GM12874 (cell line): Measurements from ENCODE around the gene CPT1C.

Experiments
- CTCF ChIP-seq: IDR thresholded peaks from 2 replicates; pipeline ENCODE4 v1.5.1; 2011; ENCODE audit warnings: low read depth, mild to moderate bottlenecking, control low read depth, low read length, moderate library complexity; ENCODE audit not compliant: insufficient read depth

Gene CPT1C

GRCh38 chr19:49656456-49657109, 34.3 kb upstream of the CPT1C start:
- no peak for TF ChIP-seq CTCF

- TF ChIP-seq CTCF: no peak
These were observed 33.3 kb upstream of the CPT1C start for GRCh38 chr19:49657493-49658138.

GRCh38 chr19:49658139-49658517, 32.8 kb upstream of the CPT1C start:
- TF ChIP-seq CTCF: no peak

GRCh38 chr19:49658566-49659442, 32.1 kb upstream of the CPT1C start:
- TF ChIP-seq CTCF: no peak

GRCh38 chr19:49660338-49660961, 30.5 kb upstream of the CPT1C start:
- TF ChIP-seq CTCF: no peak

GRCh38 chr19:49662011-49662410, 28.9 kb upstream of the CPT1C start:
- TF ChIP-seq CTCF: no peak

- TF ChIP-seq CTCF: no peak
These were observed 27.7 kb upstream of the CPT1C start for GRCh38 chr19:49663224-49663623.
